Suprapubic skin (tissue), 4 donors: ENCODE results near the gene RAB22A. TPM values are rescaled to one million over a fixed set of nuclear protein-coding genes. Genes with fewer than 3 reads are reported as not detected.

ENCODE experiments used
- DNase-seq, 2 donors: peaks; one replicate each; pipeline ENCODE4 v3.0.0-alpha.2; 2019; ENCODE audit warnings: low spot score in 2 of 2
- H3K27ac ChIP-seq: fragments of 200-600 bp; sonication (generic); one replicate; pipeline ENCODE4 v1.5.1; 2019
- H3K27me3 ChIP-seq: fragments of 200-600 bp; sonication (generic); one replicate; pipeline ENCODE4 v1.5.1; 2019
- H3K36me3 ChIP-seq: fragments of 200-600 bp; sonication (generic); one replicate; pipeline ENCODE4 v1.5.1; 2019
- H3K4me1 ChIP-seq: fragments of 200-600 bp; sonication (generic); one replicate; pipeline ENCODE4 v1.5.1; 2019
- H3K4me3 ChIP-seq: fragments of 200-600 bp; sonication (generic); one replicate; pipeline ENCODE4 v1.5.1; 2019; ENCODE audit warnings: mild to moderate bottlenecking
- H3K9me3 ChIP-seq: fragments of 200-600 bp; sonication (generic); one replicate; pipeline ENCODE4 v1.5.1; 2019
- EP300 ChIP-seq: sonication (generic); formaldehyde crosslinking; IDR thresholded peaks from one replicate; pipeline ENCODE4 v1.6.1; 2017; ENCODE audit warnings: antibody characterized with exemption
- POLR2A ChIP-seq, 2 donors: fragments of 450-650 bp; IDR thresholded peaks; one replicate each; pipeline ENCODE4 v1.6.1; 2017; ENCODE audit warnings: antibody characterized with exemption in 2 of 2, mild to moderate bottlenecking in 2 of 2, moderate library complexity in 2 of 2
- POLR2AphosphoS5 ChIP-seq, 3 donors: sonication (generic); formaldehyde crosslinking; IDR thresholded peaks; one replicate each; pipeline ENCODE4 v1.6.1; 2017; ENCODE audit warnings: antibody characterized with exemption in 3 of 3
- WGBS: methylation state at CpG from one replicate; pipeline ENCODE4 v1.1.5; 2018; 5-methylcytosine and 5-hydroxymethylcytosine counted together
- total RNA-seq, 4 donors: library from RNA; depleted of rRNA; stranded (reverse); fragments of >200 nt; gene quantifications; one replicate each; pipeline ENCODE4 v1.1.0, GENCODE V29; 2016
- TF ChIP-seq, protein P1 (sequence below), 2 donors: fragments of 200-600 bp in 1 of 2; fragments of 450-650 bp in 1 of 2; sonication (generic) in 1 of 2; IDR thresholded peaks; one replicate each; pipeline ENCODE4 v1.5.1; 2016 to 2019; ENCODE audit warnings: antibody characterized with exemption in 2 of 2, mild to moderate bottlenecking in 1 of 2, moderate library complexity in 1 of 2

Gene RAB22A
- total RNA-seq, 4 donors from 2014 or later, result 17.0 to 21.6 (median 19.1) TPM

DNA sequence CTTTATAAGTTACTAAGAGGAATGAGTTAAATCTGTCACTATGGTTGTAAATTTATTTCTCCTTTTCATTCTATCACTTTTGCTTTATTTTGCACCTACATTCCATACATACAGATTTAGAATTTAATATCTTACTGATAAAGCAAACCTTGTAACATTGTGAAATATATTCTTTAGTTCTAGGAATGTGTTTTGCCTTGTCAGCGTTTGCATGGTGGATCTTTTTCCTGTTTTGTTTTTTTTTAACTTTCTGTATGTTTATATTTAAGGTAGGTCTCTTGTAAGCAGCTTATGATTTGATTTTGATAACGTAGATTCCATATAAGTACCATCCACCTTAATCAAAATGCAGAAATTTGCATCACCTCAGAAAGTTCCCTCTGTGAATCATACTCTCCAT, 16.4 kb downstream of the RAB22A start:
- no peak for DNase-seq
- WGBS, result 85% methylated on average over 2 of the region's 2 CpGs
- peaks cover 14% of the 10 kb centered on the region for H3K4me1 ChIP-seq

DNA sequence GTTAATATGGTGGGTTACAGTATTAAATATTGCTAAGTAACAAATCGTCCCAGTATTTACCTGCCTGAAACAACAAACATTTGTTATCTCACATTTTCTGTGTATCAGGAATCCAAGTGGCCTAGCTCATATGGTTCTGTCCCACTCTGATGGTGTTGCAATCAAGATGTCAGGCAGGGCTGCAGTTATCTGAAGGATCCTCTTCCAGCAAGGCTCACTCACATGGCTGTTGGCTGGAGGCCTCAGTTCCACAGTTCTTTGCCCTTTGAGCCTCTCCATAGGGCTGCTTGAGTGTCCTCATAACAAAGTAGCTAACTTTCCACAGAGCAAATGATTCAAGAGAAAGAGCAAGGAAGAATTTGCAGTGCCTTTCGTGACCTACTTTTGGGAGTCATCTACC, 17.7 kb downstream of the RAB22A start:
- Histone ChIP-seq H3K4me3 (no peak overlapping the region), H3K9me3 (no peaks in the 10 kb centered on the region), H3K36me3 (no peaks in the 10 kb centered on the region), H3K4me1 (peaks cover 14% of the 10 kb centered on the region), H3K27me3 (no peaks in the 10 kb centered on the region), H3K27ac (no peak overlapping the region)
- 80% methylated on average over 2 of the region's 2 CpGs for WGBS
- TF ChIP-seq POLR2AphosphoS5 (IDR thresholded peaks at IDR 0.05), result no peak
- no peak for TF ChIP-seq POLR2A (IDR thresholded peaks at IDR 0.05)
- TF ChIP-seq, protein P1, sequence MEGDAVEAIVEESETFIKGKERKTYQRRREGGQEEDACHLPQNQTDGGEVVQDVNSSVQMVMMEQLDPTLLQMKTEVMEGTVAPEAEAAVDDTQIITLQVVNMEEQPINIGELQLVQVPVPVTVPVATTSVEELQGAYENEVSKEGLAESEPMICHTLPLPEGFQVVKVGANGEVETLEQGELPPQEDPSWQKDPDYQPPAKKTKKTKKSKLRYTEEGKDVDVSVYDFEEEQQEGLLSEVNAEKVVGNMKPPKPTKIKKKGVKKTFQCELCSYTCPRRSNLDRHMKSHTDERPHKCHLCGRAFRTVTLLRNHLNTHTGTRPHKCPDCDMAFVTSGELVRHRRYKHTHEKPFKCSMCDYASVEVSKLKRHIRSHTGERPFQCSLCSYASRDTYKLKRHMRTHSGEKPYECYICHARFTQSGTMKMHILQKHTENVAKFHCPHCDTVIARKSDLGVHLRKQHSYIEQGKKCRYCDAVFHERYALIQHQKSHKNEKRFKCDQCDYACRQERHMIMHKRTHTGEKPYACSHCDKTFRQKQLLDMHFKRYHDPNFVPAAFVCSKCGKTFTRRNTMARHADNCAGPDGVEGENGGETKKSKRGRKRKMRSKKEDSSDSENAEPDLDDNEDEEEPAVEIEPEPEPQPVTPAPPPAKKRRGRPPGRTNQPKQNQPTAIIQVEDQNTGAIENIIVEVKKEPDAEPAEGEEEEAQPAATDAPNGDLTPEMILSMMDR (IDR thresholded peaks at IDR 0.05), result no peak
- TF ChIP-seq EP300, result no peak
- no peak for DNase-seq

More for the DNA sequence above, 16.4 kb downstream of the RAB22A start:
- TF ChIP-seq, protein P1 (IDR thresholded peaks at IDR 0.05), result no peak
- no peak for TF ChIP-seq POLR2AphosphoS5 (IDR thresholded peaks at IDR 0.05)
- TF ChIP-seq EP300, result no peak
- no peak for TF ChIP-seq POLR2A (IDR thresholded peaks at IDR 0.05)
- no peak overlapping the region for H3K4me3 ChIP-seq
- no peaks in the 10 kb centered on the region for H3K9me3 ChIP-seq
- no peak overlapping the region for H3K27ac ChIP-seq
- no peaks in the 10 kb centered on the region for H3K27me3 ChIP-seq
- no peaks in the 10 kb centered on the region for H3K36me3 ChIP-seq

DNA sequence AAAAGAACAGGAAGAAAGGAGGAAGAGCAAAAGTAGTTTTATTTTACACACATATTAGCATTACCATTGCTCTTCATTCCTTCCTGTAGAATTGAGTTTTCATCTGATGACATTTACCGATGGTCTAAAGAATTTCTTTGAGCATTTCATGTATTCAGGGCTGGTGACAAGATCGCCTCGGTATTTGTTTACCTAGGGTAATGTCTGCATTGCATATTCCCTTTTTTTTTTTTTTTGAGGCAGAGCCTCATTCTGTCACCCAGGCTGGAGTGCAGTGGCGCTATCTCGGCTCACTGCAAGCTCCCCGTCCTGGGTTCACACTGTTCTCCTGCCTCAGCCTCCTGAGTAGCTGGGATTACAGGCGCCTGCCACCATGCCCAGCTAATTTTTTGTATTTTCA, 19.3 kb downstream of the RAB22A start:
- Histone ChIP-seq H3K36me3 (no peaks in the 10 kb centered on the region), H3K27ac (no peak overlapping the region), H3K27me3 (no peaks in the 10 kb centered on the region), H3K4me3 (no peak overlapping the region), H3K9me3 (no peaks in the 10 kb centered on the region), H3K4me1 (peaks cover 11% of the 10 kb centered on the region)
- TF ChIP-seq EP300, result no peak
- no peak for TF ChIP-seq POLR2AphosphoS5 (IDR thresholded peaks at IDR 0.05)
- no peak for TF ChIP-seq POLR2A (IDR thresholded peaks at IDR 0.05)
- WGBS, result 90% methylated on average over 7 of the region's 7 CpGs
- no peak for DNase-seq

DNA sequence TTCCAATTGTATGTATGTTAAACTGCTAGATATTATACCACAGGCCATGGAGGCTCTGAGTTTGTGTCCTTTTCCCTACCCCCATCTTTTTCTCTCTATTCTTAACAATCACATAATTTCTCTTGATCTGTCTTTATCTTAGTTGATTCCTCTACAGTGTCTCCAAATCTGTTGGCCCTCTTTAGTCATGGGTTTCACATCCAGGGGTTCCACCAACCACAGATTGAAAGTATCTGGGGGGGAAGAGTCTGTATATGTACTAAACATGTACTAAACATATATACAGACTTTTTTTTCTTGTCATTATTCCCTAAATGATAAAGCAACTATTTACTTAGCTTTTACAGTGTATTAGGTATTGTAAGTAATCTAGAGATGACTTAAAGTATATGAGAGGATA, 20.2 kb downstream of the RAB22A start:
- no peaks in the 10 kb centered on the region for H3K36me3 ChIP-seq
- peaks cover 11% of the 10 kb centered on the region for H3K4me1 ChIP-seq
- no peak overlapping the region for H3K4me3 ChIP-seq
- H3K27ac ChIP-seq, result no peak overlapping the region
- DNase-seq, result no peak
- TF ChIP-seq POLR2AphosphoS5 (IDR thresholded peaks at IDR 0.05) (no peak), EP300 (no peak), POLR2A (IDR thresholded peaks at IDR 0.05) (no peak)
- TF ChIP-seq, protein P1 (IDR thresholded peaks at IDR 0.05), result no peak
- no peaks in the 10 kb centered on the region for H3K9me3 ChIP-seq
- H3K27me3 ChIP-seq, result no peaks in the 10 kb centered on the region

DNA sequence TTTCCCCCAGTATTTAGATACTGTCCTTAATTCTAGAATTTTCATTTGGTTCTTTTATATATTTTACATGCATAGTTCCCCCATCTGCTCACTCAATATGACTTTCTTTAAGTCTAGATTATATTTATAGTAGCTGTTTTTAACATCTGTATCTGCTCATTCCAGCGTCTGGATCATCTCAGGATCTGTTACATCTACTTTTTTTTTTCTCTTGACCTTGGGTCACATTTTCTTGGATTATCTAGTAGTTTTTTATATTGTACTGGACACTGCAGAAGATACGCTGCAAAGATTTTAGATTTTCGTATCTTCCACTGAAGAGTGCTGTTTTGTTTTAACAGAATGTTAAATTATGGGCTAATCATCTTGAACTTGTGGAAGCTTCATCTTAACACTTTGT, 20.7 kb downstream of the RAB22A start:
- DNase-seq, result no peak
- Histone ChIP-seq H3K27me3 (no peaks in the 10 kb centered on the region), H3K9me3 (no peaks in the 10 kb centered on the region), H3K4me1 (peaks cover 8% of the 10 kb centered on the region), H3K27ac (no peak overlapping the region), H3K4me3 (no peak overlapping the region), H3K36me3 (no peaks in the 10 kb centered on the region)
- no peak for TF ChIP-seq POLR2A (IDR thresholded peaks at IDR 0.05)
- no peak for TF ChIP-seq EP300
- TF ChIP-seq, protein P1 (IDR thresholded peaks at IDR 0.05), result no peak
- no peak for TF ChIP-seq POLR2AphosphoS5 (IDR thresholded peaks at IDR 0.05)
- 71% methylated on average over 3 of the region's 3 CpGs for WGBS

DNA sequence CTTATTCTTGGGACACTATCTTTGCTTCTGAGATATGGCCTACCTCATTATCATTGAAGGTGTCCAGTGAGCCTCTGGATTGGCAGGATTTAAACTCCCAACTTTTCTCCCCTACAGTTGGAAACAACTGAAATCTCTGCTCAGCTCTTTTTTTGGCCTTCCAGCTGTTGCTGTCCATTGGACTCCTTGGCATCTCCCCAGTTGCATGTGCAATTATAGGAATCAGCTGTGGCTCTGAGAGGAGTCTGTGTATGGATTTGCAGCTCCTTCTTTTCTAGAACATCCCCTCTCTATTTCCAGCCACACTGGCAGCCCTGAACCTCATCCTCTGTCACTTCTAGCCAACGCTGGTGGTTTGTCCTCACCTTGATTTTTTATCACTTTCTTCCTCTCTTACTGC, 21.2 kb downstream of the RAB22A start:
- H3K27ac ChIP-seq, result no peak overlapping the region
- no peaks in the 10 kb centered on the region for H3K9me3 ChIP-seq
- no peak for DNase-seq
- no peaks in the 10 kb centered on the region for H3K27me3 ChIP-seq
- no peaks in the 10 kb centered on the region for H3K36me3 ChIP-seq
- peaks cover 4% of the 10 kb centered on the region for H3K4me1 ChIP-seq
- 65% methylated on average over 1 of the region's 1 CpG for WGBS
- TF ChIP-seq POLR2A (IDR thresholded peaks at IDR 0.05) (no peak), POLR2AphosphoS5 (IDR thresholded peaks at IDR 0.05) (no peak), EP300 (no peak)
- TF ChIP-seq, protein P1 (IDR thresholded peaks at IDR 0.05), result no peak
- no peak overlapping the region for H3K4me3 ChIP-seq
